ENCODE results near the gene ZFP92. TPM values are rescaled to one million over a fixed set of nuclear protein-coding genes. Genes with fewer than 3 reads are reported as not detected.

Gene ZFP92
- total RNA-seq, 3 donors from 2014 or later: 0.29 to 1.6 (median 1.3) TPM

- intact Hi-C loops (cut with DNase I; ENCODE audit: low total_unique reads): no loop called here
- no peak for DNase-seq (ENCODE audit: low spot score in 2 of 2)
- peaks cover 0 to 14% of the 10 kb centered on the region in 2 donors for H3K27me3 ChIP-seq
- no peaks in the 10 kb centered on the region for H3K4me1 ChIP-seq
- no peaks in the 10 kb centered on the region for H3K9me3 ChIP-seq
- no peak for TF ChIP-seq POLR2A (IDR thresholded peaks at IDR 0.05)
- no peak for TF ChIP-seq CTCF (IDR thresholded peaks at IDR 0.05)
- no peak for TF ChIP-seq POLR2AphosphoS5 (IDR thresholded peaks at IDR 0.05)
- no peak overlapping the region for H3K27ac ChIP-seq
- no peak overlapping the region for H3K4me3 ChIP-seq
- no peaks in the 10 kb centered on the region for H3K36me3 ChIP-seq
These were observed 35.3 kb downstream of the ZFP92 start for GRCh38 chrX:153446636-153446936.

DNA sequence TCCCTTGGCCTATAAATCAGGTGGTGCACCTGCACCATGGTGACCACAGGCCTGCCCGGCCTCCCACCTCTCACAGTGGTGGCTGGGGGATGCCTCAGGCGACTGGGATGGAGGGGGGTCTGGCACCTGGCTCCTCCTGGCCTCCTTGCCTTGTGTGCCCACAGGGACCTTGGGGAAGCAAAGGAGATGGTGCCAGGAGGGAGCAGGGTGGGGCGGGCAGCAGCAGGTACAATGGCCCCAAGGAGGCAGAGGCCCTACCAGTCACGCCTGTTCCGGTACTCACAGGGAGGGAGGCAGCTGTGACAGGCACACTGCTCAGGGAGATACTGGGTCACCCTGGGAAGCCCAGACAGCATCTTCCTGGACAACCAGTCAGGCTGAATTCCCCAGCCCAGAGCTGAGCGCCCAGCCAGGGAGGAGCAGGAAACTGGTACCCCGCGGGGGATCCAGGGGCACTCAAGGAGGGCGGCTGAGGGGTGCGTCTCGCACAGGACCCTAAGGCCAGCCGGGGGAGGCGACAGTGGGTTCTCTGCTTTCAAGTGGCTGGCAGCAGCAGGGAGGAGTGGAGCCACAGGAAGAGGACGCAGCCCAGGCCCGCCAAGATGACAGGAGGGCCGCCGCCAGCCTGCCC, 35.8 kb downstream of the ZFP92 start:
- Histone ChIP-seq H3K36me3 (no peaks in the 10 kb centered on the region), H3K9me3 (no peaks in the 10 kb centered on the region), H3K27ac (no peak overlapping the region), H3K4me1 (no peaks in the 10 kb centered on the region), H3K27me3 (peaks cover 0 to 14% of the 10 kb centered on the region in 2 donors), H3K4me3 (no peak overlapping the region)
- TF ChIP-seq POLR2AphosphoS5 (IDR thresholded peaks at IDR 0.05): no peak
- TF ChIP-seq CTCF (IDR thresholded peaks at IDR 0.05): no peak
- TF ChIP-seq POLR2A (IDR thresholded peaks at IDR 0.05): no peak
- no peak for DNase-seq (ENCODE audit: low spot score in 2 of 2)
- intact Hi-C loops (cut with DNase I; ENCODE audit: low total_unique reads): no loop called here

- no peak overlapping the region for H3K4me3 ChIP-seq
- no peak overlapping the region for H3K27ac ChIP-seq
- intact Hi-C loops (cut with DNase I; ENCODE audit: low total_unique reads): no loop called here
- no peaks in the 10 kb centered on the region for H3K36me3 ChIP-seq
- no peaks in the 10 kb centered on the region for H3K9me3 ChIP-seq
- DNase-seq (ENCODE audit: low spot score in 2 of 2): no peak
- peaks cover 0 to 14% of the 10 kb centered on the region in 2 donors for H3K27me3 ChIP-seq
- no peaks in the 10 kb centered on the region for H3K4me1 ChIP-seq
- TF ChIP-seq POLR2A (IDR thresholded peaks at IDR 0.05): no peak
- TF ChIP-seq CTCF (IDR thresholded peaks at IDR 0.05): no peak
- TF ChIP-seq POLR2AphosphoS5 (IDR thresholded peaks at IDR 0.05): no peak
These were observed 36.3 kb downstream of the ZFP92 start for GRCh38 chrX:153447581-153447960.

- Histone ChIP-seq H3K9me3 (no peaks in the 10 kb centered on the region), H3K27ac (no peak overlapping the region), H3K27me3 (peaks cover 0 to 8% of the 10 kb centered on the region in 2 donors), H3K4me1 (no peaks in the 10 kb centered on the region), H3K4me3 (no peak overlapping the region), H3K36me3 (no peaks in the 10 kb centered on the region)
- TF ChIP-seq POLR2AphosphoS5 (IDR thresholded peaks at IDR 0.05) (no peak), POLR2A (IDR thresholded peaks at IDR 0.05) (no peak), CTCF (IDR thresholded peaks at IDR 0.05) (no peak)
- intact Hi-C loops (cut with DNase I; ENCODE audit: low total_unique reads): no loop called here
- DNase-seq (ENCODE audit: low spot score in 2 of 2): no peak
These were observed 37.5 kb downstream of the ZFP92 start for GRCh38 chrX:153448556-153449367.

GRCh38 chrX:153449368-153450113, 38.3 kb downstream of the ZFP92 start:
- intact Hi-C loops (cut with DNase I; ENCODE audit: low total_unique reads): no loop called here
- no peaks in the 10 kb centered on the region for H3K36me3 ChIP-seq
- DNase-seq (ENCODE audit: low spot score in 2 of 2): no peak
- TF ChIP-seq POLR2A (IDR thresholded peaks at IDR 0.05) (no peak), CTCF (IDR thresholded peaks at IDR 0.05) (no peak), POLR2AphosphoS5 (IDR thresholded peaks at IDR 0.05) (no peak)
- H3K9me3 ChIP-seq: no peaks in the 10 kb centered on the region
- peaks cover 0 to 11% of the 10 kb centered on the region in 2 donors for H3K27me3 ChIP-seq
- H3K27ac ChIP-seq: no peak overlapping the region
- no peak overlapping the region for H3K4me3 ChIP-seq
- no peaks in the 10 kb centered on the region for H3K4me1 ChIP-seq
